ENCODE measurements around the gene TMEM184C. TPM values are rescaled to one million over a fixed set of nuclear protein-coding genes. Genes with fewer than 3 reads are reported as not detected.

TMEM184C gene
- total RNA-seq, 2 experiments from 2014 or later: 15.8 to 17.6 TPM

GRCh38 chr4:147683188-147683591, 66.0 kb downstream of the TMEM184C start:
- Histone ChIP-seq H3K9me2 (ENCODE audit: insufficient read depth, low read length) (no peaks in the 10 kb centered on the region), H3K79me2 (ENCODE audit: insufficient read depth, low read depth, low read length) (peaks cover 32% of the 10 kb centered on the region; the same call in 1 of the 2 replicates), H3K9me3 (ENCODE audit: low read length) (no peaks in the 10 kb centered on the region), H3K4me2 (ENCODE audit: low read length) (peak overlapping the region; percentile 78), H3K36me3 (ENCODE audit: insufficient read depth, low read length) (peaks cover 31% of the 10 kb centered on the region), H3K27ac (ENCODE audit: low read depth, low read length, poor library complexity, severe bottlenecking) (peak overlapping the region; percentile 80), H3K4me3 (ENCODE audit: low read depth, low read length, poor library complexity, severe bottlenecking) (peak overlapping the region; percentile 75), H3K4me1 (ENCODE audit: insufficient read depth, low read length, poor library complexity, severe bottlenecking) (peaks cover 14% of the 10 kb centered on the region), H2AFZ (ENCODE audit: low read length) (peak overlapping the region; percentile 85), H4K20me1 (ENCODE audit: insufficient read depth, low read length) (peaks cover 9% of the 10 kb centered on the region; the same call in 1 of the 2 replicates)
- intact Hi-C loops (cut with micrococcal nuclease; ENCODE audit: unreplicated experiment): loop anchor here (5.0 kb wide), 1 partner anchor 759 kb away; the partner anchor contains the start of gene NR3C2
- peak; percentile 30 for DNase-seq (ENCODE audit: low spot score)
- ChIA-PET POLR2A (interaction anchor here (0.8 to 2.0 kb wide), 4 partner anchors 12 to 66 kb away, joined by 3 to 19 read pairs (median 4); partner anchors contain the start of gene TMEM184C), CTCF (ENCODE audit: unreplicated experiment) (no interaction called here)
- TF ChIP-seq CTCF (conservative IDR thresholded peaks at IDR 0.05; ENCODE audit: low read length) (no peak), EZH2phosphoT487 (IDR thresholded peaks at IDR 0.05; ENCODE audit: borderline replicate concordance, low read depth, low read length) (no peak)
- TSS peak; percentile 85 for BruUV-seq (replicated peaks)

- peaks cover 32% of the 10 kb centered on the region; the same call in 1 of the 2 replicates for H3K79me2 ChIP-seq (ENCODE audit: insufficient read depth, low read depth, low read length)
- TSS peak; percentile 99 for BruUV-seq (replicated peaks)
- TF ChIP-seq CTCF (conservative IDR thresholded peaks at IDR 0.05; ENCODE audit: low read length): no peak
- TF ChIP-seq EZH2phosphoT487 (IDR thresholded peaks at IDR 0.05; ENCODE audit: borderline replicate concordance, low read depth, low read length): no peak
- intact Hi-C loops (cut with micrococcal nuclease; ENCODE audit: unreplicated experiment): loop anchor here (1.0 to 5.0 kb wide), 2 partner anchors 67 to 758 kb away; partner anchors contain the start of genes NR3C2 and TMEM184C
- peaks cover 6% of the 10 kb centered on the region; the same call in 1 of the 2 replicates for H4K20me1 ChIP-seq (ENCODE audit: insufficient read depth, low read length)
- H3K9me2 ChIP-seq (ENCODE audit: insufficient read depth, low read length): no peaks in the 10 kb centered on the region
- peak within 1 kb of the TSS; percentile 75 for H3K4me3 ChIP-seq (ENCODE audit: low read depth, low read length, poor library complexity, severe bottlenecking)
- peak within 1 kb of the TSS; percentile 85 for H2AFZ ChIP-seq (ENCODE audit: low read length)
- no peaks in the 10 kb centered on the region for H3K9me3 ChIP-seq (ENCODE audit: low read length)
- H3K4me2 ChIP-seq (ENCODE audit: low read length): peak within 1 kb of the TSS; percentile 78
- peak within 1 kb of the TSS; percentile 80 for H3K27ac ChIP-seq (ENCODE audit: low read depth, low read length, poor library complexity, severe bottlenecking)
- ChIA-PET CTCF (ENCODE audit: unreplicated experiment) (interaction anchor here (1.0 kb wide), 1 partner anchor 29 kb away, joined by 4 read pairs; no protein-coding TSS in a partner anchor), POLR2A (interaction anchor here (0.6 to 2.0 kb wide), 12 partner anchors 12 to 1747 kb away, joined by 3 to 19 read pairs (median 4); partner anchors contain the start of gene TMEM184C)
- peak; percentile 90 for DNase-seq (ENCODE audit: low spot score)
- H3K36me3 ChIP-seq (ENCODE audit: insufficient read depth, low read length): peaks cover 23% of the 10 kb centered on the region
- H3K4me1 ChIP-seq (ENCODE audit: insufficient read depth, low read length, poor library complexity, severe bottlenecking): peaks cover 14% of the 10 kb centered on the region
Observed at GRCh38 chr4:147683717-147684700, 66.8 kb downstream of the TMEM184C start, which contains the start of gene PRMT9. Gene PRMT9 (minus strand): TSS chr4:147684163. CDS start chr4:147683987, 176 bp downstream.

Data from OCI-LY7 (cell line).